Measurements from ENCODE around the gene MDH2. TPM values are rescaled to one million over a fixed set of nuclear protein-coding genes. Genes with fewer than 3 reads are reported as not detected.
"Not testable (repeated sequence)": the region's sequence is repeated elsewhere in the genome, so short reads cannot be mapped to it uniquely, and the experiment has no call there.

Gene MDH2
- total and polyA plus RNA-seq, 2 experiments from 2014 or later: 68.5 to 236 TPM

DNA sequence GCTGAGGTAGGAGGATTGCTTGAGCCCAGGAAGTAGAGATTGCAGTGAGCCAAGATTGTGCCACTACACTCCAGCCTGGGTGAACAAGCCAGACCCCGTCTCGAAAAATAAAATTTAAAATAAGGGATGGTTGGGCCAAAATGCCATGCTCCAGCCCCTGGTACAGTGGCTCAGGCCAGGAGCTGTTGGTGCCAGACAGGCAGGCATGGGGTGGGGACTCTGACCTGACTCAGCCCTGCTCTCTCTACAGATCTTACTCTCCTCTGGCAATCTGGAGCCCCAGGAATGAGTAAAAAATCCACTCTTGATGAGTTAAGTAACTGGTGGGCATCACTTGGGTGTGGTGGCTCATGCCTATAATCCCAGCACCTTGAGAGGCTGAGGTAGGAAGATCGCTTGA, 45.1 kb upstream of the MDH2 start:
- no peaks in the 10 kb centered on the region for H4K20me1 ChIP-seq (ENCODE audit: insufficient read depth, poor library complexity, severe bottlenecking)
- 98% methylated on average over 3 of the region's 3 CpGs for WGBS (ENCODE audit: low lambda C conversion rate, missing lambda C conversion rate)
- no peaks in the 10 kb centered on the region for H3K36me3 ChIP-seq (replicated peaks; ENCODE audit: insufficient read depth, low read depth)
- H3K4me3 ChIP-seq: no peak overlapping the region
- H3K4me1 ChIP-seq (ENCODE audit: insufficient read depth): no peaks in the 10 kb centered on the region
- no peaks in the 10 kb centered on the region for H3K9me2 ChIP-seq (replicated peaks; ENCODE audit: insufficient read depth)
- H3K27me3 ChIP-seq: no peaks in the 10 kb centered on the region
- no peak for DNase-seq (ENCODE audit: low spot score)
- no peak overlapping the region for H2AFZ ChIP-seq
- H3K9me3 ChIP-seq (ENCODE audit: low read depth): no peaks in the 10 kb centered on the region
- H3K4me2 ChIP-seq: no peak overlapping the region
- no peak overlapping the region for H3K27ac ChIP-seq
- no peak for TF ChIP-seq EZH2phosphoT487 (IDR thresholded peaks at IDR 0.05; ENCODE audit: low read depth, severe bottlenecking, unreplicated experiment)
- no peak for TF ChIP-seq EZH2 (IDR thresholded peaks at IDR 0.05; ENCODE audit: borderline replicate concordance)
- TF ChIP-seq, protein P1, sequence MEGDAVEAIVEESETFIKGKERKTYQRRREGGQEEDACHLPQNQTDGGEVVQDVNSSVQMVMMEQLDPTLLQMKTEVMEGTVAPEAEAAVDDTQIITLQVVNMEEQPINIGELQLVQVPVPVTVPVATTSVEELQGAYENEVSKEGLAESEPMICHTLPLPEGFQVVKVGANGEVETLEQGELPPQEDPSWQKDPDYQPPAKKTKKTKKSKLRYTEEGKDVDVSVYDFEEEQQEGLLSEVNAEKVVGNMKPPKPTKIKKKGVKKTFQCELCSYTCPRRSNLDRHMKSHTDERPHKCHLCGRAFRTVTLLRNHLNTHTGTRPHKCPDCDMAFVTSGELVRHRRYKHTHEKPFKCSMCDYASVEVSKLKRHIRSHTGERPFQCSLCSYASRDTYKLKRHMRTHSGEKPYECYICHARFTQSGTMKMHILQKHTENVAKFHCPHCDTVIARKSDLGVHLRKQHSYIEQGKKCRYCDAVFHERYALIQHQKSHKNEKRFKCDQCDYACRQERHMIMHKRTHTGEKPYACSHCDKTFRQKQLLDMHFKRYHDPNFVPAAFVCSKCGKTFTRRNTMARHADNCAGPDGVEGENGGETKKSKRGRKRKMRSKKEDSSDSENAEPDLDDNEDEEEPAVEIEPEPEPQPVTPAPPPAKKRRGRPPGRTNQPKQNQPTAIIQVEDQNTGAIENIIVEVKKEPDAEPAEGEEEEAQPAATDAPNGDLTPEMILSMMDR (IDR thresholded peaks at IDR 0.05; ENCODE audit: poor library complexity): no peak
- H3K79me2 ChIP-seq: no peaks in the 10 kb centered on the region

DNA sequence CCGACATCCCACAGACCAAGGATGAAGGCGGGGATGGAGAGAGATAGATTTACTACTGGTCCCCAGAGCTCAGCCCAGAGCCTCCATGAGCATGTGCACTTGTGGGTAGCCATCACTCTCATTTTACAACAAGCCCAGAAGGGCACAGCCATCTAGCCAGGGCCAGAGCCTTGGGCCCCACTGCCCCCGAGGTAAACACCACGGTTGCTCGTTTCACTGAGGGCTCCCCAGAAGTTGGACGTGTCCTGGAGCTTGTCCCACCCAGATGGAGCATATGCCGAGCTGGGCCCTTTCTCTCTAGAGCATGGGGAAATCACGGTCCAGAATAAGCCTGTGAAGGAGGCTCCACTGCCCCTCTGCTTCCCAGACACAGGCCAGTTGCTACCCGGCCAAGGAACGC, 44.6 kb upstream of the MDH2 start:
- no peaks in the 10 kb centered on the region for H3K27me3 ChIP-seq
- 98% methylated on average over 10 of the region's 10 CpGs for WGBS (ENCODE audit: low lambda C conversion rate, missing lambda C conversion rate)
- no peak overlapping the region for H3K4me2 ChIP-seq
- TF ChIP-seq EZH2phosphoT487 (IDR thresholded peaks at IDR 0.05; ENCODE audit: low read depth, severe bottlenecking, unreplicated experiment) (no peak), EZH2 (IDR thresholded peaks at IDR 0.05; ENCODE audit: borderline replicate concordance) (no peak)
- TF ChIP-seq, protein P1 (IDR thresholded peaks at IDR 0.05; ENCODE audit: poor library complexity): no peak
- no peak overlapping the region for H3K27ac ChIP-seq
- H3K36me3 ChIP-seq (replicated peaks; ENCODE audit: insufficient read depth, low read depth): no peaks in the 10 kb centered on the region
- no peak overlapping the region for H2AFZ ChIP-seq
- no peaks in the 10 kb centered on the region for H4K20me1 ChIP-seq (ENCODE audit: insufficient read depth, poor library complexity, severe bottlenecking)
- H3K4me1 ChIP-seq (ENCODE audit: insufficient read depth): no peaks in the 10 kb centered on the region
- H3K9me3 ChIP-seq (ENCODE audit: low read depth): no peaks in the 10 kb centered on the region
- no peak for DNase-seq (ENCODE audit: low spot score)
- H3K9me2 ChIP-seq (replicated peaks; ENCODE audit: insufficient read depth): no peaks in the 10 kb centered on the region
- H3K79me2 ChIP-seq: no peaks in the 10 kb centered on the region
- no peak overlapping the region for H3K4me3 ChIP-seq

DNA sequence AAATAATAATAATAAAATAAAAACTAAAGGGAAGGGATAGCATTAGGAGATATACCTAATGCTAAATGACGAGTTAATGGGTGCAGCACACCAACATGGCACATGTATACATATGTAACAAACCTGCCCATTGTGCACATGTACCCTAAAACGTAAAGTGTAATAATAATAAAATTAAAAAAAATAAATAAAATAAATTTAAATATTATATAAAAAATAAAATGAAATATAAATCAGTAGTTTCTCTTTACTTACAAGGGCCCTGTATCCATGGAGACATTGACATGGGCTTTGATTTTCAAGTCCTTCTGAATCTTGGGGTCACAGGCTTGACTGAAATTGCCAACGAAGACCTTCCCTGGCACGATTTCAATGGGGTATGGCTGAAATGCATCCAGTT, 42.9 kb upstream of the MDH2 start:
- not testable (repeated sequence) for H3K4me1 ChIP-seq (ENCODE audit: insufficient read depth); H3K4me2 ChIP-seq; H3K9me2 ChIP-seq (replicated peaks; ENCODE audit: insufficient read depth); H2AFZ ChIP-seq; H3K4me3 ChIP-seq; DNase-seq (ENCODE audit: low spot score); H3K9me3 ChIP-seq (ENCODE audit: low read depth); H3K36me3 ChIP-seq (replicated peaks; ENCODE audit: insufficient read depth, low read depth); H3K79me2 ChIP-seq; H4K20me1 ChIP-seq (ENCODE audit: insufficient read depth, poor library complexity, severe bottlenecking); H3K27ac ChIP-seq; H3K27me3 ChIP-seq
- 86% methylated on average over 4 of the region's 4 CpGs for WGBS (ENCODE audit: low lambda C conversion rate, missing lambda C conversion rate)

DNA sequence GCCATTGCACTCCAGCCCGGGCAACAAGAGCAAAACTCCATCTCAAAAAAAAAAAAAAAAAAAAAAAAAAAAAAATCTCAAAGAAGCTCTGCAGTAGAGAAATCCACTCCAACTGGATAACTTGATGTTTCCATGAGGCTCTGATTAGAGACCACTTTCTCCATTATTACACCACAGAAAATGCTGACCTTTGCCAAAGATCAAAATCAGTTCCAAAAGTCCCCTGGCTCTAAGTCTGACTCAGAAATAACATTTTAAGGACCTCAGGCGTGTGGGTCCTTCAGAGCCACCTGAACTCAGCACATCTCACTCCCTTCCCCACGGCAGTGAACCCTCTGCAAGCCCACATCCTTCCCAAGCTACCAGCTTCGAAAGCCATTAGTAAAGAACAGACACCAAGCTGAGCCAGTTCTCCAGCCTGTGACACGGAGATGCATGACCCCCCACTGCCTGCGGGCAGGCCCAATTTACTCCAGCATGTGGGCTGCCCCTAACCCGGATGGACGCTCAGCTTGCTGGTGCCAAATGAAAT, 39.7 kb upstream of the MDH2 start:
- no peak overlapping the region for H2AFZ ChIP-seq
- no peaks in the 10 kb centered on the region for H3K9me3 ChIP-seq (ENCODE audit: low read depth)
- no peaks in the 10 kb centered on the region for H3K27me3 ChIP-seq
- H3K9me2 ChIP-seq (replicated peaks; ENCODE audit: insufficient read depth): no peaks in the 10 kb centered on the region
- no peaks in the 10 kb centered on the region for H3K36me3 ChIP-seq (replicated peaks; ENCODE audit: insufficient read depth, low read depth)
- DNase-seq (ENCODE audit: low spot score): no peak
- 83% methylated on average over 8 of the region's 8 CpGs for WGBS (ENCODE audit: low lambda C conversion rate, missing lambda C conversion rate)
- H3K4me1 ChIP-seq (ENCODE audit: insufficient read depth): no peaks in the 10 kb centered on the region
- no peak overlapping the region for H3K4me3 ChIP-seq
- H4K20me1 ChIP-seq (ENCODE audit: insufficient read depth, poor library complexity, severe bottlenecking): no peaks in the 10 kb centered on the region
- no peaks in the 10 kb centered on the region for H3K79me2 ChIP-seq
- H3K27ac ChIP-seq: no peak overlapping the region
- no peak overlapping the region for H3K4me2 ChIP-seq
- TF ChIP-seq, protein P1 (IDR thresholded peaks at IDR 0.05; ENCODE audit: poor library complexity): no peak
- TF ChIP-seq EZH2 (IDR thresholded peaks at IDR 0.05; ENCODE audit: borderline replicate concordance): no peak
- TF ChIP-seq EZH2phosphoT487 (IDR thresholded peaks at IDR 0.05; ENCODE audit: low read depth, severe bottlenecking, unreplicated experiment): no peak

Data from hepatocyte (in vitro differentiated cells).